ENCODE data around the gene SNAP29. TPM values are rescaled to one million over a fixed set of nuclear protein-coding genes. Genes with fewer than 3 reads are reported as not detected.

SNAP29 gene
- total RNA-seq, 2 donors from 2014 or later: 7.6 to 9.6 TPM

GRCh38 chr22:20857838-20858614 is 781 bp upstream of the SNAP29 start:
- TF ChIP-seq POLR2A (IDR thresholded peaks at IDR 0.05): no peak
- no peaks in the 10 kb centered on the region for H3K9me3 ChIP-seq
- no peaks in the 10 kb centered on the region for H3K36me3 ChIP-seq (replicated peaks in 1 of 2; ENCODE audit: insufficient read depth in 1 of 2, low read depth in 2 of 2)
- H3K4me3 ChIP-seq: peak overlapping the region; percentile 67 to 78
- intact Hi-C loops (cut with DNase I): no loop called here
- no peaks in the 10 kb centered on the region for H3K27me3 ChIP-seq
- H3K4me1 ChIP-seq: peaks cover 24% of the 10 kb centered on the region
- ATAC-seq (peak; percentile 64), DNase-seq (peak; percentile 75 to 81 (median 78))
- 1% methylated on average over 19 to 20 of the region's 38 CpGs for WGBS, 2 donors
- peak overlapping the region; percentile 76 to 93 (median 84) for H3K27ac ChIP-seq

DNA sequence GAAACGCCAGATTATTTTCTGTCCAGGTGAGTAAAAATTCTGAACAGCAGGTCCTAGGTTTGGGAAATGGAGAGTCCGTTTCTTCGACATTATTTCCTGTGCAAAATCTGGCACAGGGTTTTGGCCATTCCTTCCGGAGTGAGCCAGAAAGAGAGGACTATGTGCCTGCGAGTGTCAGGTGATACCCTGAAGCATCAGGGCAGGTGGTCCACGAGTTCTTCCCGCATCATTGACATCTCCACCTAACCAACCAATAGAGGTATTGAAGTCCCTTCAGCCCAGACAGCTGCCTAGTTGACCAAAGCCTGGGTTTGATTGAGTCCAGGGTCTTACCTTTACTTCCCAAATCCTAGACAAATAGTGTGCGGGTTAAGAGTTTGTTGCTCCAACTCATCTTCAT is 808 bp downstream of the SNAP29 start:
- WGBS, 2 donors: 15 to 32% methylated on average over 8 of the region's 8 CpGs
- no peak for ATAC-seq
- Histone ChIP-seq H3K4me1 (peaks cover 24% of the 10 kb centered on the region), H3K27ac (peak overlapping the region in 3 of 4 donors; percentile 65 to 93 (median 91)), H3K36me3 (replicated peaks in 1 of 2; ENCODE audit: insufficient read depth in 1 of 2, low read depth in 2 of 2) (no peaks in the 10 kb centered on the region), H3K9me3 (no peaks in the 10 kb centered on the region), H3K4me3 (peak overlapping the region; percentile 57 to 68), H3K27me3 (no peaks in the 10 kb centered on the region)
- no peak for TF ChIP-seq POLR2A (IDR thresholded peaks at IDR 0.05)
- no peak for TF ChIP-seq CTCF (IDR thresholded peaks at IDR 0.05)
- intact Hi-C loops (cut with DNase I): no loop called here
- DNase-seq: no peak

- TF ChIP-seq POLR2A (IDR thresholded peaks at IDR 0.05) (no peak), CTCF (IDR thresholded peaks at IDR 0.05) (no peak)
- WGBS, 2 donors: 70 to 85% methylated on average over 2 of the region's 2 CpGs
- H3K4me3 ChIP-seq: no peak overlapping the region
- H3K4me1 ChIP-seq: peaks cover 29% of the 10 kb centered on the region
- ATAC-seq: no peak
- H3K27me3 ChIP-seq: no peaks in the 10 kb centered on the region
- H3K36me3 ChIP-seq (replicated peaks in 1 of 2; ENCODE audit: insufficient read depth in 1 of 2, low read depth in 2 of 2): no peaks in the 10 kb centered on the region
- H3K9me3 ChIP-seq: no peaks in the 10 kb centered on the region
- intact Hi-C loops (cut with DNase I): no loop called here
- H3K27ac ChIP-seq: no peak overlapping the region
- no peak for DNase-seq
These were observed 3.7 kb downstream of the SNAP29 start for GRCh38 chr22:20862540-20862939.

- 62 to 86% methylated on average over 4 of the region's 4 CpGs for WGBS, 2 donors
- intact Hi-C loops (cut with DNase I): no loop called here
- Histone ChIP-seq H3K4me1 (peaks cover 29% of the 10 kb centered on the region), H3K27ac (no peak overlapping the region), H3K27me3 (no peaks in the 10 kb centered on the region), H3K36me3 (replicated peaks in 1 of 2; ENCODE audit: insufficient read depth in 1 of 2, low read depth in 2 of 2) (no peaks in the 10 kb centered on the region), H3K9me3 (no peaks in the 10 kb centered on the region), H3K4me3 (no peak overlapping the region)
- DNase-seq (no peak), ATAC-seq (no peak)
- TF ChIP-seq CTCF (IDR thresholded peaks at IDR 0.05): no peak
- no peak for TF ChIP-seq POLR2A (IDR thresholded peaks at IDR 0.05)
These were observed 4.6 kb downstream of the SNAP29 start for GRCh38 chr22:20863366-20863765.

- no peak for TF ChIP-seq POLR2A (IDR thresholded peaks at IDR 0.05)
- TF ChIP-seq CTCF (IDR thresholded peaks at IDR 0.05): no peak
- Histone ChIP-seq H3K4me1 (peaks cover 29% of the 10 kb centered on the region), H3K9me3 (no peaks in the 10 kb centered on the region), H3K27ac (no peak overlapping the region), H3K4me3 (no peak overlapping the region), H3K36me3 (replicated peaks in 1 of 2; ENCODE audit: insufficient read depth in 1 of 2, low read depth in 2 of 2) (no peaks in the 10 kb centered on the region), H3K27me3 (no peaks in the 10 kb centered on the region)
- ATAC-seq (no peak), DNase-seq (no peak)
- intact Hi-C loops (cut with DNase I): no loop called here
- WGBS, 2 donors: 88 to 89% methylated on average over 11 to 12 of the region's 12 CpGs
These were observed 5.5 kb downstream of the SNAP29 start for GRCh38 chr22:20864186-20864908.

All from body of pancreas (tissue), 4 donors.